ENCODE measurements around the gene PLCH1. TPM values are rescaled to one million over a fixed set of nuclear protein-coding genes. Genes with fewer than 3 reads are reported as not detected.

PLCH1 gene
- polyA plus RNA-seq, 1 donor (not counting 4 experiments of a cell fraction or from before 2014, with no cell fraction given): 0.05 TPM

DNA sequence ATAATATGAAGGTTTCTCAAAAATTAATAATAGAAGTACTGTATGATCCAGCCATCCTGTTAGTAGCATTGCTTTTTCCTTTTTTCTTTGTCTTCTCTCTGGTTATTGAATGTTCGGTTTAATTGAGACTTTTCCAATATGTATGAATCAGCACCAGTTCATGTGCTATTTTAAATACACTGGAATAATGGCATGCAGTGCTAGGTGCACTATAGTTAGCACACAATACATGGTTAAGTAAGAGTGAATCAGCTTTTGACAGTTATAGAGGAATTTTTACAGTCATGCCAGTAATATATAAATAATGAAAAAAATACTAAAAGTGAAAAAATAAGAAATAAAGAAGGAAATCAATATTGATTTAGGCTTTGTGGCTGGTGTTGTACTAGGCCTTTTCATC, 337.5 kb downstream of the PLCH1 start:
- dilution Hi-C loops (cut with MboI; ENCODE audit: extremely low pct_ligation_motif_present, low sequenced_read_pairs): no loop called here
- Histone ChIP-seq H3K4me2 (ENCODE audit: control insufficient read depth, extremely low read depth, insufficient read depth, low read depth, low read length) (no peak overlapping the region), H3K9me3 (ENCODE audit: control insufficient read depth, low read depth, low read length) (no peaks in the 10 kb centered on the region), H3K36me3 (ENCODE audit: control insufficient read depth in 2 of 2, extremely low read depth in 1 of 2, insufficient read depth in 2 of 2, low read length in 2 of 2) (no peaks in the 10 kb centered on the region), H3K4me1 (ENCODE audit: control insufficient read depth, extremely low read depth, insufficient read depth, low read length) (no peaks in the 10 kb centered on the region), H3K9me1 (ENCODE audit: control insufficient read depth, extremely low read depth, insufficient read depth, low read length) (no peaks in the 10 kb centered on the region), H3K27ac (ENCODE audit: control insufficient read depth, insufficient read depth, low read length) (no peak overlapping the region), H4K20me1 (ENCODE audit: control insufficient read depth, extremely low read depth, insufficient read depth, low read length) (no peaks in the 10 kb centered on the region), H3K79me2 (ENCODE audit: control insufficient read depth, insufficient read depth, low read length) (no peaks in the 10 kb centered on the region), H2AFZ (ENCODE audit: control insufficient read depth, low read length) (no peak overlapping the region), H3K27me3 (ENCODE audit: control insufficient read depth, extremely low read depth, insufficient read depth, low read length) (no peaks in the 10 kb centered on the region), H3K9ac (ENCODE audit: control insufficient read depth, extremely low read depth, insufficient read depth, low read length) (no peak overlapping the region), H3K4me3 (ENCODE audit: control insufficient read depth in 2 of 3, extremely low read depth in 1 of 3, insufficient read depth in 2 of 3, low read depth in 1 of 3, low read length in 3 of 3) (no peak overlapping the region)
- FAIRE-seq: no peak
- TF ChIP-seq, protein P1, sequence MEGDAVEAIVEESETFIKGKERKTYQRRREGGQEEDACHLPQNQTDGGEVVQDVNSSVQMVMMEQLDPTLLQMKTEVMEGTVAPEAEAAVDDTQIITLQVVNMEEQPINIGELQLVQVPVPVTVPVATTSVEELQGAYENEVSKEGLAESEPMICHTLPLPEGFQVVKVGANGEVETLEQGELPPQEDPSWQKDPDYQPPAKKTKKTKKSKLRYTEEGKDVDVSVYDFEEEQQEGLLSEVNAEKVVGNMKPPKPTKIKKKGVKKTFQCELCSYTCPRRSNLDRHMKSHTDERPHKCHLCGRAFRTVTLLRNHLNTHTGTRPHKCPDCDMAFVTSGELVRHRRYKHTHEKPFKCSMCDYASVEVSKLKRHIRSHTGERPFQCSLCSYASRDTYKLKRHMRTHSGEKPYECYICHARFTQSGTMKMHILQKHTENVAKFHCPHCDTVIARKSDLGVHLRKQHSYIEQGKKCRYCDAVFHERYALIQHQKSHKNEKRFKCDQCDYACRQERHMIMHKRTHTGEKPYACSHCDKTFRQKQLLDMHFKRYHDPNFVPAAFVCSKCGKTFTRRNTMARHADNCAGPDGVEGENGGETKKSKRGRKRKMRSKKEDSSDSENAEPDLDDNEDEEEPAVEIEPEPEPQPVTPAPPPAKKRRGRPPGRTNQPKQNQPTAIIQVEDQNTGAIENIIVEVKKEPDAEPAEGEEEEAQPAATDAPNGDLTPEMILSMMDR (optimal IDR thresholded peaks at IDR 0.05 in 1 of 3, IDR thresholded peaks at IDR 0.05 in 1 of 3, conservative IDR thresholded peaks at IDR 0.05 in 1 of 3; ENCODE audit: extremely low read depth in 1 of 3, insufficient read depth in 2 of 3, low read length in 3 of 3): no peak
- no peak for TF ChIP-seq EZH2 (IDR thresholded peaks at IDR 0.05; ENCODE audit: low read length)
- no peak for DNase-seq (ENCODE audit: low read depth, low spot score)

DNA sequence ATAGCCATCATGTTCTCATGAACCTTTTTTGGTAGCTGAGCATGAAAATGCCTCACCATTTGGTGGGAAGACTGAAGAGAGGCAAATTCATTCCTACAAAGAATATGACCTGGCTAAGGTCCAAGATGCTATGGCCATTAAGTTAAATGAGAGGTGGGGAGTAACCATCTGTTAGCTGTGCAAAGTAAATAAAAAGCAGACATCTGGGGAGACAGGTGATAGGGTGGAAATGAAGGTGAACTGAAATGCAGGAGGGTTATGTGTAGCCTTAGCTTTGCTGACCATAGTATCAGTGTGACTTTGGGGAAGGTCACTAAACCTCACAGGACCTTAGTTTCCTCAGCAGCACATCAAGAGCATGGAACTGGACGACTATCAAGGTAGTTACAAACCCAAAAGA, 340.4 kb downstream of the PLCH1 start:
- no peak overlapping the region for H3K9ac ChIP-seq (ENCODE audit: control insufficient read depth, extremely low read depth, insufficient read depth, low read length)

More for the DNA sequence above, 340.4 kb downstream of the PLCH1 start:
- no peak overlapping the region for H3K4me3 ChIP-seq (ENCODE audit: control insufficient read depth in 2 of 3, extremely low read depth in 1 of 3, insufficient read depth in 2 of 3, low read depth in 1 of 3, low read length in 3 of 3)
- no peaks in the 10 kb centered on the region for H3K27me3 ChIP-seq (ENCODE audit: control insufficient read depth, extremely low read depth, insufficient read depth, low read length)
- H3K4me1 ChIP-seq (ENCODE audit: control insufficient read depth, extremely low read depth, insufficient read depth, low read length): no peaks in the 10 kb centered on the region
- no peak overlapping the region for H3K4me2 ChIP-seq (ENCODE audit: control insufficient read depth, extremely low read depth, insufficient read depth, low read depth, low read length)
- H3K36me3 ChIP-seq (ENCODE audit: control insufficient read depth in 2 of 2, extremely low read depth in 1 of 2, insufficient read depth in 2 of 2, low read length in 2 of 2): no peaks in the 10 kb centered on the region
- TF ChIP-seq, protein P1 (optimal IDR thresholded peaks at IDR 0.05 in 1 of 3, IDR thresholded peaks at IDR 0.05 in 1 of 3, conservative IDR thresholded peaks at IDR 0.05 in 1 of 3; ENCODE audit: extremely low read depth in 1 of 3, insufficient read depth in 2 of 3, low read length in 3 of 3): no peak
- no peak for TF ChIP-seq EZH2 (IDR thresholded peaks at IDR 0.05; ENCODE audit: low read length)
- H3K9me3 ChIP-seq (ENCODE audit: control insufficient read depth, low read depth, low read length): no peaks in the 10 kb centered on the region
- no peaks in the 10 kb centered on the region for H3K79me2 ChIP-seq (ENCODE audit: control insufficient read depth, insufficient read depth, low read length)
- H3K27ac ChIP-seq (ENCODE audit: control insufficient read depth, insufficient read depth, low read length): no peak overlapping the region
- no peak overlapping the region for H2AFZ ChIP-seq (ENCODE audit: control insufficient read depth, low read length)
- H4K20me1 ChIP-seq (ENCODE audit: control insufficient read depth, extremely low read depth, insufficient read depth, low read length): no peaks in the 10 kb centered on the region
- H3K9me1 ChIP-seq (ENCODE audit: control insufficient read depth, extremely low read depth, insufficient read depth, low read length): no peaks in the 10 kb centered on the region
- DNase-seq (ENCODE audit: low read depth, low spot score) (no peak), FAIRE-seq (no peak)
- dilution Hi-C loops (cut with MboI; ENCODE audit: extremely low pct_ligation_motif_present, low sequenced_read_pairs): no loop called here
